SK-N-SH treated with all-trans-retinoic acid at 6 μM for 48 hours (cell line): ENCODE results near the gene IFNG-AS1.

Experiments
- ATAC-seq: fragments of 200-7000 bp; cut with Tn5 transposase; 3 replicates; pipeline ENCODE4 v1.9.1; 2020; ENCODE audit warnings: mild to moderate bottlenecking, moderate library complexity
- ARNTL ChIP-seq: fragments of 450-650 bp; formaldehyde crosslinking; IDR thresholded peaks from 2 replicates; pipeline ENCODE4 v1.5.0; 2020; ENCODE audit warnings: low read depth, mild to moderate bottlenecking, moderate library complexity, borderline replicate concordance
- BACH2 ChIP-seq: fragments of 250-450 bp; sonication (Bioruptor Pico); IDR thresholded peaks from 2 replicates; pipeline ENCODE4 v1.9.0; 2021; ENCODE audit warnings: mild to moderate bottlenecking, borderline replicate concordance
- CSDC2 ChIP-seq: fragments of 250-450 bp; sonication (Bioruptor Pico); IDR thresholded peaks from 2 replicates; pipeline ENCODE4 v1.5.0; 2020; ENCODE audit warnings: mild to moderate bottlenecking, moderate library complexity
- ESRRG ChIP-seq: fragments of 250-450 bp; sonication (Bioruptor Pico); IDR thresholded peaks from 2 replicates; pipeline ENCODE4 v1.6.1; 2021; ENCODE audit warnings: mild to moderate bottlenecking
- GLIS3 ChIP-seq: fragments of 250-450 bp; sonication (Bioruptor Pico); IDR thresholded peaks from 2 replicates; pipeline ENCODE4 v1.5.0; 2020; ENCODE audit warnings: mild to moderate bottlenecking, moderate library complexity
- ISL1 ChIP-seq: fragments of 250-450 bp; sonication (Bioruptor Pico); IDR thresholded peaks from 2 replicates; pipeline ENCODE4 v2.1.2; 2022; ENCODE audit warnings: mild to moderate bottlenecking, moderate library complexity
- OSR1 ChIP-seq: fragments of 250-450 bp; sonication (Bioruptor Pico); IDR thresholded peaks from 2 replicates; pipeline ENCODE4 v1.8.0; 2022; ENCODE audit warnings: moderate library complexity, mild to moderate bottlenecking, inconsistent platforms
- PATZ1 ChIP-seq: fragments of 250-450 bp; sonication (Bioruptor Pico); IDR thresholded peaks from 2 replicates; pipeline ENCODE4 v1.8.0; 2020; ENCODE audit warnings: mild to moderate bottlenecking, moderate library complexity, borderline replicate concordance
- POU6F1 ChIP-seq: fragments of 250-450 bp; sonication (Bioruptor Pico); IDR thresholded peaks from 2 replicates; pipeline ENCODE4 v1.8.0; 2021; ENCODE audit warnings: low read depth, mild to moderate bottlenecking, moderate library complexity, borderline replicate concordance
- PPARA ChIP-seq: fragments of 250-450 bp; sonication (Bioruptor Pico); IDR thresholded peaks from 2 replicates; pipeline ENCODE4 v1.5.0; 2020; ENCODE audit warnings: mild to moderate bottlenecking, borderline replicate concordance
- RARB ChIP-seq: fragments of 250-450 bp; sonication (Bioruptor Pico); IDR thresholded peaks from 2 replicates; pipeline ENCODE4 v1.8.0; 2021; ENCODE audit warnings: mild to moderate bottlenecking, moderate library complexity
- SNAI2 ChIP-seq: fragments of 250-450 bp; sonication (Bioruptor Pico); IDR thresholded peaks from 2 replicates; pipeline ENCODE4 v1.5.0; 2020; ENCODE audit warnings: mild to moderate bottlenecking, moderate library complexity
- TCF4 ChIP-seq: fragments of 250-450 bp; sonication (Bioruptor Pico); IDR thresholded peaks from 2 replicates; pipeline ENCODE4 v1.8.0; 2021; ENCODE audit warnings: mild to moderate bottlenecking, moderate library complexity, borderline replicate concordance
- TOX ChIP-seq: fragments of 250-450 bp; sonication (Bioruptor Pico); IDR thresholded peaks from 2 replicates; pipeline ENCODE4 v1.8.0; 2021; ENCODE audit warnings: mild to moderate bottlenecking, moderate library complexity, borderline replicate concordance
- TSHZ2 ChIP-seq: fragments of 250-450 bp; sonication (Bioruptor Pico); IDR thresholded peaks from 2 replicates; pipeline ENCODE4 v1.5.0; 2020; ENCODE audit warnings: mild to moderate bottlenecking, moderate library complexity
- ZC3H10 ChIP-seq: fragments of 250-450 bp; sonication (Bioruptor Pico); IDR thresholded peaks from 2 replicates; pipeline ENCODE4 v1.5.1; 2021; ENCODE audit warnings: mild to moderate bottlenecking, moderate library complexity
- ZFP3 ChIP-seq: fragments of 250-450 bp; sonication (Bioruptor Pico); IDR thresholded peaks from 2 replicates; pipeline ENCODE4 v1.5.0; 2020; ENCODE audit warnings: mild to moderate bottlenecking, moderate library complexity
- ZFP30 ChIP-seq: fragments of 450-650 bp; formaldehyde crosslinking; IDR thresholded peaks from 2 replicates; pipeline ENCODE4 v1.5.0; 2022; ENCODE audit warnings: mild to moderate bottlenecking, moderate library complexity
- ZNF70 ChIP-seq: fragments of 450-650 bp; formaldehyde crosslinking; IDR thresholded peaks from 2 replicates; pipeline ENCODE4 v1.5.0; 2020; ENCODE audit warnings: mild to moderate bottlenecking, moderate library complexity
- ZNF8 ChIP-seq: fragments of 450-650 bp; formaldehyde crosslinking; IDR thresholded peaks from 2 replicates; pipeline ENCODE4 v1.5.0; 2020; ENCODE audit warnings: mild to moderate bottlenecking, moderate library complexity
- TF ChIP-seq, protein P1 (sequence below): fragments of 250-450 bp; sonication (Bioruptor Pico); IDR thresholded peaks from 2 replicates; pipeline ENCODE4 v1.5.1; 2020; ENCODE audit warnings: low read depth, mild to moderate bottlenecking, moderate library complexity

IFNG-AS1 gene

GRCh38 chr12:67999244-67999643 lies 10.0 kb downstream of the IFNG-AS1 start:
- no peak for TF ChIP-seq GLIS3 (CRISPR knock-in tag)
- TF ChIP-seq ARNTL (CRISPR knock-in tag): no peak
- TF ChIP-seq TSHZ2: no peak
- ATAC-seq: no peak

- TF ChIP-seq POU6F1 (CRISPR knock-in tag): no peak
- TF ChIP-seq TCF4 (CRISPR knock-in tag): no peak
- no peak for TF ChIP-seq PATZ1 (CRISPR knock-in tag)
- no peak for TF ChIP-seq CSDC2 (CRISPR knock-in tag)
- TF ChIP-seq GLIS3 (CRISPR knock-in tag): no peak
- no peak for TF ChIP-seq BACH2 (CRISPR knock-in tag)
- TF ChIP-seq OSR1 (CRISPR knock-in tag): no peak
- no peak for TF ChIP-seq ZFP30 (CRISPR knock-in tag)
- TF ChIP-seq RARB (CRISPR knock-in tag): no peak
- TF ChIP-seq PPARA (CRISPR knock-in tag): no peak
- no peak for TF ChIP-seq ZNF70 (CRISPR knock-in tag)
- no peak for TF ChIP-seq ARNTL (CRISPR knock-in tag)
- TF ChIP-seq TOX (CRISPR knock-in tag): no peak
- TF ChIP-seq SNAI2 (CRISPR knock-in tag): no peak
- no peak for TF ChIP-seq ZC3H10 (CRISPR knock-in tag)
- ATAC-seq: peak; percentile 49; the same call in 1 of the 3 replicates
Measured at GRCh38 chr12:68001486-68002466, 12.5 kb downstream of the IFNG-AS1 start.

- no peak for ATAC-seq
- TF ChIP-seq CSDC2 (CRISPR knock-in tag) (no peak), TOX (CRISPR knock-in tag) (no peak), ZNF8 (no peak), PATZ1 (CRISPR knock-in tag) (no peak), ZFP30 (CRISPR knock-in tag) (no peak), ZNF70 (CRISPR knock-in tag) (no peak), PPARA (CRISPR knock-in tag) (no peak), ISL1 (no peak), ZFP3 (no peak), TSHZ2 (no peak), GLIS3 (CRISPR knock-in tag) (no peak), ESRRG (CRISPR knock-in tag) (no peak), POU6F1 (CRISPR knock-in tag) (no peak), ARNTL (CRISPR knock-in tag) (no peak)
- TF ChIP-seq, protein P1, sequence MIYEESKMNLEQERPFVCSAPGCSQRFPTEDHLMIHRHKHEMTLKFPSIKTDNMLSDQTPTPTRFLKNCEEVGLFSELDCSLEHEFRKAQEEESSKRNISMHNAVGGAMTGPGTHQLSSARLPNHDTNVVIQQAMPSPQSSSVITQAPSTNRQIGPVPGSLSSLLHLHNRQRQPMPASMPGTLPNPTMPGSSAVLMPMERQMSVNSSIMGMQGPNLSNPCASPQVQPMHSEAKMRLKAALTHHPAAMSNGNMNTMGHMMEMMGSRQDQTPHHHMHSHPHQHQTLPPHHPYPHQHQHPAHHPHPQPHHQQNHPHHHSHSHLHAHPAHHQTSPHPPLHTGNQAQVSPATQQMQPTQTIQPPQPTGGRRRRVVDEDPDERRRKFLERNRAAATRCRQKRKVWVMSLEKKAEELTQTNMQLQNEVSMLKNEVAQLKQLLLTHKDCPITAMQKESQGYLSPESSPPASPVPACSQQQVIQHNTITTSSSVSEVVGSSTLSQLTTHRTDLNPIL (CRISPR knock-in tag): no peak
Measured at GRCh38 chr12:68003777-68004176, 14.5 kb downstream of the IFNG-AS1 start.
